Frontal cortex (tissue), 4 donors: ENCODE measurements around the gene FXYD2. TPM values are rescaled to one million over a fixed set of nuclear protein-coding genes. Genes with fewer than 3 reads are reported as not detected.

Source experiments
- DNase-seq, 2 donors: peaks; one replicate each; pipeline ENCODE4 v3.0.0; 2012; ENCODE audit warnings: low spot score in 2 of 2
- FAIRE-seq: peaks from 2 replicates; lab custom pipeline; 2012; peaks lifted over from hg19 to GRCh38; lab: Jason Lieb, UNC
- total RNA-seq: library from RNA; depleted of rRNA; stranded (reverse); fragments of >200 nt; gene quantifications from one replicate; pipeline ENCODE4 v1.2.3, GENCODE V29; 2014
- donor health status: control.
- donor health status: control.
- donor health status: control.

Gene FXYD2
- total RNA-seq, 1 donor from 2014 or later, result 0.82 TPM

- FAIRE-seq, result no peak
These were observed 15.8 kb downstream of the FXYD2 start for GRCh38 chr11:117808784-117809183.

GRCh38 chr11:117807482-117808327 is 16.8 kb downstream of the FXYD2 start:
- DNase-seq, result peak; percentile 60 to 71
- no peak for FAIRE-seq

More at GRCh38 chr11:117808784-117809183, 15.8 kb downstream of the FXYD2 start:
- DNase-seq, result no peak

GRCh38 chr11:117806846-117807245 is 17.7 kb downstream of the FXYD2 start:
- FAIRE-seq (no peak), DNase-seq (no peak)

GRCh38 chr11:117805045-117805444 is 19.5 kb downstream of the FXYD2 start:
- FAIRE-seq, result no peak
- DNase-seq, result no peak

DNA sequence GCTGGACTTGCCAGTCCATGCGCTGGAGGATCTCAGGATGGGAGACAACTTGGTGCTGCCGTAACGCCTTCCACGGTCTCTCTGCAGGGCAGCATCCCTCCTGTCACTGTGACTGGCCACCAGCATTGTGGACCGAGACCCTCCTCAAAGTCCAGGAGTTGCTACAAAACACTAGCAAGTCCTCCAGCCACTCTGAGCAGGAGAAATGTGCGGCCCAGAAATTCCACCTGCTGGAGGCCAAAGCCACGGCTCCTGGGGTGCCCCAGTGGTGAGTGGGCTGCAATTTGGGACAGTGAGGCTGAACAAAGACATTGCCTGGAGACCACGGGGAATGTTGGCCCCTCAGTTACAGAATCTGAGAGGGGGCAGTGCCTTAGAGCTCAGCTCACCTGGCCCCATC is 20.6 kb downstream of the FXYD2 start:
- DNase-seq (no peak), FAIRE-seq (no peak)

GRCh38 chr11:117799634-117800033 is 24.9 kb downstream of the FXYD2 start:
- DNase-seq (no peak), FAIRE-seq (no peak)

- DNase-seq (peak; percentile 82 to 86), FAIRE-seq (no peak)
These were observed 27.5 kb downstream of the FXYD2 start, which contains the start of gene DSCAML1 for GRCh38 chr11:117796872-117797529. Gene DSCAML1 (minus strand): TSS chr11:117797216. CDS start chr11:117797079, 137 bp downstream.

- no peak for DNase-seq
- FAIRE-seq, result no peak
These were observed 28.1 kb downstream of the FXYD2 start for GRCh38 chr11:117796456-117796871.

GRCh38 chr11:117795638-117796455 is 28.7 kb downstream of the FXYD2 start:
- FAIRE-seq (no peak), DNase-seq (peak in 1 of 2 donors; percentile 57)

DNA sequence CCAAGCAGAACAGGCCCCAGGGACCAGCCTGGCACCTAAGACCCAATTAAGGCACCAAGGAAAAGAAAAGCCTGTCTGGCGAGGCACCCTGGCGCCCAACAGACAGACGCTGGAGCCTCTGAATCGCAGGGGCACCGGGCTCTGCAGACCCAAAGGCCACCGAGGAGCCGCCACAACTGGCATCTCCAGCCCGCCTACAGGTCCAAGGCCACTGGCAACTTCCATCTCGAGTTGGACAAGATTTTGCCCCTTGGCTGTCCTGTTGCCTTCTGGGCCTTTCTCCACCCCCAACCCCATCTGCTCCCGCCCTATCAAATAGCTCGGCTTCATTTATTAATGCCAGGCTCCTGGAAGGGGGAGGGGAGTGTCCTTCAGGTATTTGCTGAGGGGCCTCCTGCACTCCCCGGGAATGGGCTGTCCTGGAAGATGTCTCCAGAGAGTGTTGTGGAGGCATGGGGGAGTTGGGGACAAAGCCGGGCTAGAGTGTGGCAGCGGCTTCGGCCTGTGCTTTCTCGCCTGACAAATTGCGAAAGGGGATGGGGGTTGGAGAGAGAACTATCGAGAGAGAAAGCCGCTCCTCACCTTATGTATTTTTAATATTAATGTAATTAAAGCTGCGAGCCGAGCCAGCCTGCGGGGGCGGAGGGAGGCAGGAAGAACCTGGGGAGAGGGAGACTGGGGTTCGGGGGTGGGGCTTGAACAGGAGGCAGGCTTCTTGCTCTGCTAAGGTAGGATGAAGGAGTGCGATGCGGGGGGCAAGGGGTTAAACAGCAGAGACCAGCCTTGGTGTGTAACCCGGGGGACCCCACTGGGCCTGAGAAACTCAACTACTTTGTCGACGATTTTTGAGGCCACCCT is 29.5 kb downstream of the FXYD2 start:
- DNase-seq (peak in 1 of 2 donors; percentile 46), FAIRE-seq (no peak)

- peak in 1 of 2 donors; percentile 63 for DNase-seq
- no peak for FAIRE-seq
These were observed 30.4 kb downstream of the FXYD2 start for GRCh38 chr11:117794135-117794534.

- no peak for FAIRE-seq
- no peak for DNase-seq
These were observed 31.0 kb downstream of the FXYD2 start for GRCh38 chr11:117793583-117793982.

DNA sequence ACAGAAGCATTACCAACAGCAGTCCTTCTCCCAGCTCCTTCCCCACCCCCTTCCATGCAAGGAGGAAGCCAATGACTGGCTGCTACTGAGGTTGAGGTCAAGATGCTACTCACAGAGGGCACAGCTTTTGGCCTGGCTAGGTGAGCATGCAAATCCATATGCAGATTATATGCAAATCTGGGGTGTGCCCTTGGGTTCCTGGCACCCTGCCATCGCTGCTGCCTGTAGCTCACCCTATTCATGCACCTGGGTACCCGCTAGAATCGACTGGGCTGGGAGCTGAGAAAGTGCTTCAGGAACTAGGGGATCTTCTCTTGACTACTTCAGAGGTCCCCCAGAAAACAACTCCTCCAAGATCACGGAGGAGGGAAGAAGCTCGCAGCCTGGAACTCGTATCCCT is 31.6 kb downstream of the FXYD2 start:
- DNase-seq (no peak), FAIRE-seq (no peak)

- FAIRE-seq (no peak), DNase-seq (no peak)
These were observed 32.3 kb downstream of the FXYD2 start for GRCh38 chr11:117792241-117792640.

DNA sequence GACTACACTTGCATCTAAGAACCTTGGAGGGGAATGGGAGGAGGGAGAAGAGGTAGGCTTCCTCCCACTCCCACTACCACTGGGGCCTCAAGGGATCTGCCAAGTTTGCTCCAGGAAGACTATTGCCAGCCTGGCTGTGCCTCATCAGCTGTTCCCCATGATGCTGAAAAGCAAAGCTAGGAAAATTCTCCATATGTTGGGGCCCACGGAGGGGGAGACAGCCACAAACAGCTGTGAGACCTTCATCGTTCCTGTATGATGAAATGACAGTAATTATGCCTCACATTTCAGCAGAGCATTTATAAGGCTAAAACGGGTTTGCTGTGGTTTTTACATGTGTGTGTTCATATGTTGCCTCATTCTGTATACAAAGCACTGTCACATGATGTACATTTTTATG is 34.3 kb downstream of the FXYD2 start:
- FAIRE-seq (no peak), DNase-seq (no peak)

DNA sequence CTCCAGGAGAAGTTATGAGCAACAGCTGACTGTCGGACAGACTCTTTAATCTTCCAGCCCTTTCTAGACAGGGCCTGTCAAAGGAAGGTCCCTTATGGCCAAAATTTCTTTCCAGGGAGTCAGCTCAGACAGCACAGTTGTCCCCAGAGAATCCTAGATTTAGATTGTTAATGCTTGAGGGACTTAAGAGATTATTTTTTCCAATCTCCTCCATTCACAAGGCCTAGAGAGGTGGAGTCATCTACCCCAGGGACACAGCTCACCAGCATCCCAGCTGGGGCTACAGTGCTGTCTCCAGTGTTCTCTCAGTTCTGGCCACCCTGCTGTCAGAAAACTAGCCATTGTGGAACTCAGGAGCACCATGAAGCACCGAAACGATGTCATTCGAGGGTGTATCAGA is 35.3 kb downstream of the FXYD2 start:
- DNase-seq (no peak), FAIRE-seq (no peak)

DNA sequence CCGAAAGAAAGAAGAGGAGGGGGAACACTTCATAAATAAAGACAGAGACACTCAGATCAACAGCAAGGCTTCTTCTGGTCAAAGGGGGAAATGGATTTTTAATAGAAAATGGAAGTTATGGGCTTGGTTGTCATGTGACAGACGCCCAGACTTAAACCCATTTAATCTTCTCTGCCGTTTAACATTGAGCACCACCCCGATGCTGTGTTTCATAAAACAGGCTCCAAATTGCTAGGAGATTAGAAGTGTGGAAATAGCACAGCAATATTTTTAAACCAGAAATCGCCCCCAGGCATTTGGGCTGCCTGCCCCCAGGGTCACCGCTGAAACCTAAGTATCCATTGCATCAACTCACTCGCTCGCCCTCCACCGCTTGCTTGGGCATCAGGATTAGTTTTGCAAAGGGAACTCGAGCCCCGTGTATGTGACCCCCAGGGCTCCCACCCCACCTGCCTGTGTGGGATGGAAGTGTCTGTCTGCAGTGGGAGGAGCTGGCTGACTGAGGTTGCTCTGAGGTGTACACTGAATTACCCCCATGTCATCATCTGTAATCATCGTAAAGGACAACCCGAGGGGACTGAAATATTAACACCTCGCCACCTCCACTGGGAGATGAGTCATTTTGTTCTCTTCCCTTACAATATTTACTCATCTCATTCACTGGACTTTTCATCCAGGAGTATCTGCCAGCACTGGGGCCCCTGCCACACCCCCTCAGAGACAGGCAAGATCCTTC is 38.2 kb downstream of the FXYD2 start:
- DNase-seq (no peak), FAIRE-seq (no peak)

DNA sequence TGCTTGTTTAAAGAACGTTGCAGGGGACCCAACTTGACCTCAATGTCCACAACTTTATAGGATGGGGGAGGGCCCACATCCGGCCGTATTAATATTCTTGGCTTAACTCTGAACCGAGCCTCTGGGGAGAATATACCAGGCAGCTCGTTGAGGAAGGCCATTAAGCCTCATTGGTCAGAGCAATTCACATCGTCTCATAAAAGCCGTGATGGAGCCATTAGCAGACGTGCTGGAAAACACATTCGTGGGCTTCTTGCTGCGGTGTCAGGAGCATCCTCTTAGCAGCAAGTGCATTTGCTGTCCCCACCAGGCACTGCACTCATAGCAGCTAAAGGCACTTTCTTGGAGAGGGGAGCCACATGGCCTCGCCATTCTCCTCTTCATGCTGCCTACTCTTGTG is 42.4 kb downstream of the FXYD2 start:
- DNase-seq, result no peak
- no peak for FAIRE-seq

DNA sequence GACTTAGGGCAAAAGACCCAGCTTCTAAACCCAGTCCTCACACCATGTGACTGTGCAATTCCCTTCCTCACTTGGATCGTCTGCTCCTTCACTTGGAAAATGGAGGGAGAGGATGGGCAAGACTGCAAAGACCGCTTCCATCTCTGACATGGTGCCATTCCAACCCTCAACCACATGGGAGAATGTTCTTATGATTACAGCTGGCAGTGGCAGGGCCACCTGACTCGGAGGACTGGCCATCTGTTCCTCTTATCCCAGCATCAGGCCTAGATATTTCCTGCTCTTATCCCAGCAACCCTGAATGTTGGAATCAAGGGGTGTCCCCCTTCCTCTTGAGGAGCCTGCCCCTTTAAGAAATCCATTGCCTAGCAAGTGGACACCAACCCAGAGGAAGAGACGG is 42.9 kb downstream of the FXYD2 start:
- no peak for FAIRE-seq
- no peak for DNase-seq
